Thymus (tissue), 11 donors: ENCODE results near the gene IL4. TPM values are rescaled to one million over a fixed set of nuclear protein-coding genes. Genes with fewer than 3 reads are reported as not detected.

Experiments used
- DNase-seq, 9 donors: peaks; one replicate each; pipeline ENCODE4 v3.0.0-alpha.2; 2013; ENCODE audit warnings: low spot score in 9 of 9, low read depth in 6 of 9, missing footprints in 1 of 9
- H3K27ac ChIP-seq, 2 donors: one replicate each; pipeline ENCODE4 v1.5.1; 2013; ENCODE audit warnings: control low read depth in 1 of 2, low read depth in 1 of 2, low read length in 1 of 2, mild to moderate bottlenecking in 1 of 2, moderate library complexity in 1 of 2
- H3K27me3 ChIP-seq, 2 donors: one replicate each; pipeline ENCODE4 v1.5.1; 2013; ENCODE audit warnings: low read length in 1 of 2; ENCODE audit not compliant: control insufficient read depth in 2 of 2, insufficient read depth in 1 of 2
- H3K36me3 ChIP-seq, 2 donors: one replicate each; pipeline ENCODE4 v1.5.1; 2013; ENCODE audit warnings: low read length in 1 of 2, mild to moderate bottlenecking in 1 of 2, moderate library complexity in 1 of 2; ENCODE audit not compliant: control insufficient read depth in 2 of 2, insufficient read depth in 2 of 2
- H3K4me1 ChIP-seq, 2 donors: one replicate each; pipeline ENCODE4 v1.5.1; 2013; ENCODE audit warnings: low read length in 2 of 2; ENCODE audit not compliant: control insufficient read depth in 2 of 2, insufficient read depth in 2 of 2
- H3K4me3 ChIP-seq, 2 donors: one replicate each; pipeline ENCODE4 v1.5.1; 2013; ENCODE audit warnings: low read length in 2 of 2, control low read depth in 1 of 2, mild to moderate bottlenecking in 1 of 2
- H3K9me3 ChIP-seq, 2 donors: one replicate each; pipeline ENCODE4 v1.5.1; 2013; ENCODE audit warnings: low read length in 1 of 2, mild to moderate bottlenecking in 1 of 2; ENCODE audit not compliant: control insufficient read depth in 2 of 2, insufficient read depth in 1 of 2
- WGBS: extraction: QIAGEN DNeasy Blood & Tissue Kit; methylation state at CpG from one replicate; pipeline ENCODE4 v1.1.7; 2013; 5-methylcytosine and 5-hydroxymethylcytosine counted together
- polyA plus RNA-seq: library from polyadenylated mRNA; stranded (reverse); fragments of 200-250 nt; gene quantifications from one replicate; pipeline ENCODE4 v1.2.3, GENCODE V29; 2013
- total RNA-seq: library from RNA; stranded (reverse); fragments of 120-200 nt; gene quantifications from one replicate; pipeline ENCODE4 v1.2.4, GENCODE V29; 2013
- donor health status: healthy.

The IL4 gene
- total and polyA plus RNA-seq, 2 donors = 0.59 to 4.5 TPM

DNA sequence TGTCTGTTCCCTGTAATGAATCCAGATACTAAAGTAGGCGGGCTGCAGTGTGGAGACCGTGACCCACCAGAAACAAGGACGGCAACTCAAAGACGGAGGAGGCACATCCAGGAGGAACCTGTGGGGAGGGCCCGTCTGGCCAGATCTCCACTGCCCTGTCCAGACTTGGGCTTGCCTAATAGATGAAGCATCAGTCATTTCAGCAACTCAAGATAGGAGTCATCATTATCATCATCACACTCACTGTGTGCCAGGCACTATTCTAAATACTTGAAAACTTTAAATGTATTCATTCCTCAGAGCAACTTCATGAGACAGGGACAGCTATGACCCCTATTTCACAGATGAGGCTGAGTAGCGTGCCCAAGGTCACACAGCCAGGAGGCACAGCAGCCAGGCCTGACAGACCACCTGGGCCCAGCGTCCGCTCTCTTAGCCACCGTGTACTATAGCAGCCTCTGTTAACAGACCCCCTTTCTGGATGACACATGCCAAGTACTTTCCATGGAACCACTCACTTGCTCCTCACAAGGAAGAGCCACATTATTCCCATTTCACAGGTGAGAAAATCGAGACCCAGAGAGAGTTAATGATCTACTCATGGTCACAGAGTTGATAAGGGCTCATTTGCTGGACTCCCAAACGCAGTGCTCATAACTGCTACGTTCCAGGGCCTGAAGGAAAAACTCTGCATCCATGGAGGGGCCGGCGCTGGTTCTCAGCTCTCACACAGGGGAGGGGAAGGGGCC, 4.9 kb upstream of the IL4 start:
- DNase-seq = no peak
- Histone ChIP-seq H3K36me3 (no peaks in the 10 kb centered on the region), H3K9me3 (no peaks in the 10 kb centered on the region), H3K4me3 (no peak overlapping the region), H3K27ac (no peak overlapping the region), H3K27me3 (no peaks in the 10 kb centered on the region), H3K4me1 (peaks cover 0 to 21% of the 10 kb centered on the region in 2 donors)
- 98% methylated on average over 14 of the region's 14 CpGs for WGBS

DNA sequence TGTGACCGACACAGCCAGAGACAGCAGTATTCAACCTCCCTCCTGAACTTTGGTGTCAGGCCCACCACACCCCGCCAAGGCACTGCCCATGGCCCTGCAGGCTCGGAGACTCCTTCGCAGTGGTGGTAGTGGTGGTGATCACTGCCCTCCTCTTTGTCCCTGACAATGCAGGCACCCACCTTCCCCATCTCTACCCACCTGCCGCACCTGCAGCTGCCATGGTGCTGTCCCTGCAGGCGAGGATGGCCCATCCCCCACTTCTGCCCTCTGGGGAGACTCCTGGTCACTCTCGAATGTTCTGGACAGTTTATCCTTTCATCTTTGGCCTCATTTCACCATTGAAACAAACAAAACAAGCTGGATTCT, 4.4 kb upstream of the IL4 start:
- DNase-seq = no peak
- WGBS = 95% methylated on average over 7 of the region's 7 CpGs

DNA sequence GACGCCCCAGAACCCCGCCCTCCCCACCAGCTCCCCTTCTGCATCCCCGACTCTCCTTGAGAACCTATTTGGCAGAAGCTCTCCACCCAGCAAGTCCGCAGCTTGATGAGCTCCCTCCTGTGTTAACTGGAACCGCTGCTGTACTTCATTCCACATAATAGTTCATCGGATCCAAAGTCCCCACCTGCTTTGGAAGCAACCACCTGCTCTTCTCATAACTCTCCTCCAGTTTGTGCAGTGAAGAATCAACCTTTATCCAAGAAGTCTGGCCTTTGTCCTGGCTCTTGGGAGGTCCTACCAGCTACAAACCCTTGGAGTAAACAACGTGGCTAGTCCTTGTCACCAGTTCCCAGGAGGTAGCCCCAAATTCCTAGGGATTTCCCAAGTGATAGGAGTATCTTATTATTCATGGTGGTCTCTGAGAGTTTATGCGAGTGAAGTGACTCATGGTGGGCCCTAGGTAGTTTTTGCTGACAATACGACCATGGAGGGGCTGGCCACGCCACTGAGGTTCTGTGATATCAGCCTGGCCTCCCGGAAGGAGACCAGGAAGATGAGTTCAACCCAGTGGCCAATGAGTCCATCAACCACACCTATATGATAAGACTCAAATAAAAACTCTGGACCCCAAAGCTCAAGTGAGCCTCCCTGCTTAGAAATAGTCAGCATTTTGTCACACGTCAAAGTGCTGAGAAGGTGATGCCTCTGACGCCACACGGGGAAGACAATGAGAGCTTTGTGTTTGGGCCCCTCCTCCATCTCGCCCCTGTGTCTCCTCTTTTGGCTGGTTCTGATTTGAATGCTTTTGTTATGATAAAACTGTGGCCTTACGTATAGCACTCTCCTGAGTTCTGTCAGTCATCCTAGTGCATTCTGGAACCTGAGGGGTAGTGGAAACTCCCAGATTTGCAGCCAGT, 3.6 kb upstream of the IL4 start:
- H3K27ac ChIP-seq = no peak overlapping the region
- H3K9me3 ChIP-seq = no peaks in the 10 kb centered on the region
- H3K36me3 ChIP-seq = no peaks in the 10 kb centered on the region
- H3K4me3 ChIP-seq = no peak overlapping the region
- WGBS = 98% methylated on average over 16 of the region's 16 CpGs
- no peak for DNase-seq
- H3K4me1 ChIP-seq = peaks cover 3 to 35% of the 10 kb centered on the region in 2 donors
- H3K27me3 ChIP-seq = no peaks in the 10 kb centered on the region

More for the DNA sequence above, 4.4 kb upstream of the IL4 start:
- Histone ChIP-seq H3K27ac (no peak overlapping the region), H3K27me3 (no peaks in the 10 kb centered on the region), H3K4me1 (peaks cover 0 to 27% of the 10 kb centered on the region in 2 donors), H3K4me3 (no peak overlapping the region), H3K36me3 (no peaks in the 10 kb centered on the region), H3K9me3 (no peaks in the 10 kb centered on the region)

DNA sequence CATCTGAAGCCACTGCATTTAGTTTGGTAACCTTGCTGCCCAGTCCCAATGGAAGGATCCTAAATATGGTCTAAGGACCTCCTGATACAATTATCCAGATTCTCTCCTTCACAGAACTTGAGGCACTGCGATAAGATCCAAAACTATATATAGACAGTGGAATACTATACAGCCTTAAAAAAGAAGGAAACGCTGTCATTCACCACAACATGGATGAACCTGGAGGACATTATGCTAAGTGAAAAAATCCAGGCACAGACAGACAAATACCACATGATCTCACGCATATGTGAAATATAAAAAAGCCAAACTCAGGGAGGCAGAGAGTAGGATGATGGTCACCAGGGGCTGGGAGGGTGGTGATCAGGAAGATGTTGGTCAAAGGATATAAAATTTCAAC, 2.8 kb upstream of the IL4 start:
- WGBS = 98% methylated on average over 3 of the region's 3 CpGs
- no peaks in the 10 kb centered on the region for H3K27me3 ChIP-seq
- no peak for DNase-seq

DNA sequence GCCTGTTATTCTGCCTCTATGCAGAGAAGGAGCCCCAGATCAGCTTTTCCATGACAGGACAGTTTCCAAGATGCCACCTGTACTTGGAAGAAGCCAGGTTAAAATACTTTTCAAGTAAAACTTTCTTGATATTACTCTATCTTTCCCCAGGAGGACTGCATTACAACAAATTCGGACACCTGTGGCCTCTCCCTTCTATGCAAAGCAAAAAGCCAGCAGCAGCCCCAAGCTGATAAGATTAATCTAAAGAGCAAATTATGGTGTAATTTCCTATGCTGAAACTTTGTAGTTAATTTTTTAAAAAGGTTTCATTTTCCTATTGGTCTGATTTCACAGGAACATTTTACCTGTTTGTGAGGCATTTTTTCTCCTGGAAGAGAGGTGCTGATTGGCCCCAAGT, 301 bp upstream of the IL4 start:
- 90% methylated on average over 1 of the region's 1 CpG for WGBS
- no peak for DNase-seq
- no peak overlapping the region for H3K4me3 ChIP-seq
- H3K27me3 ChIP-seq = no peaks in the 10 kb centered on the region
- no peaks in the 10 kb centered on the region for H3K9me3 ChIP-seq
- no peak overlapping the region for H3K27ac ChIP-seq
- H3K4me1 ChIP-seq = peaks cover 3 to 41% of the 10 kb centered on the region in 2 donors
- no peaks in the 10 kb centered on the region for H3K36me3 ChIP-seq

More for the DNA sequence above, 2.8 kb upstream of the IL4 start:
- H3K4me3 ChIP-seq = no peak overlapping the region
- H3K4me1 ChIP-seq = peaks cover 3 to 41% of the 10 kb centered on the region in 2 donors
- no peaks in the 10 kb centered on the region for H3K9me3 ChIP-seq
- H3K27ac ChIP-seq = no peak overlapping the region
- H3K36me3 ChIP-seq = no peaks in the 10 kb centered on the region

DNA sequence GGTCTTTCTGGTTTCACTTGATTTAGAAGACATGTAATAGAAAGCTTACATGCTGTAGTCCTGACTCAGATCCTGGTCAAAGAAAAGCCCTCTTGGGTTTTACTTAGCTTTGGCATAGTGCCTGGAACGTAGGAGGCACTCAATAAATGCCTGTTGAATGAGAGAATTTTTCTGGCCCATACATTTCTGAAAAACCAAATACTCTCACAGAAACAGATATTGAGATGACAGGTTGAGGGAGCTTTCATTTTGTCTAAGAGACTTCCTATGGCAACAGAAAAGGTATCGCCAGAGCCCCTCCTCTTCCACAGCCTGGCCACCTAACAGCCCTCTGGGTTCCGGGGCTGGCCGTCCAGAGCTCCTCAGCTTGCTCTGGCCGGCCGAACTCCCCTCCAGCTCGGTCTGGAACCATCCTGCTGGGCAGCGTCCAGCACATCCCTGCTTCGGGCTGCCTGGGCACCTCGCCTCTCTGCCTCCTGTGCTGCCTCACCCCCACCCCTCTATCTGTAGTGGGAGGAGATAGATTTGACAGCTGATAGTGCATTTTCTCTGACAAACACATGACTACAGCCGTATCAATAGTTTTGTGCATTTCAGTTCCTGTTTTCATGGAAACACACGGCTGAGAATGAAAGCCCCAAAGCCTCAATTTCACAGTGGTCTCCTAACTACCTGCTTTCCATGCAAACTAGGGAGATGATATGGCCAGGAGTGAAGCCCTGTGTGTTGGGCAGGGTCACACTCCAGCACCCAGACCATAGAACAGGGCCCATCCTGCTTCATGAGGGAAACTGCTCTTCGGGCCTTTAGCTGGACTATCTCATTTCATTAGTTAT, 1.1 kb downstream of the IL4 start:
- no peaks in the 10 kb centered on the region for H3K27me3 ChIP-seq
- H3K27ac ChIP-seq = peak overlapping the region in 1 of 2 donors; percentile 12
- peaks cover 3 to 41% of the 10 kb centered on the region in 2 donors for H3K4me1 ChIP-seq
- H3K4me3 ChIP-seq = no peak overlapping the region
- no peaks in the 10 kb centered on the region for H3K9me3 ChIP-seq
- WGBS = 95% methylated on average over 13 of the region's 13 CpGs
- DNase-seq = no peak
- peaks cover 0 to 2% of the 10 kb centered on the region in 2 donors for H3K36me3 ChIP-seq

DNA sequence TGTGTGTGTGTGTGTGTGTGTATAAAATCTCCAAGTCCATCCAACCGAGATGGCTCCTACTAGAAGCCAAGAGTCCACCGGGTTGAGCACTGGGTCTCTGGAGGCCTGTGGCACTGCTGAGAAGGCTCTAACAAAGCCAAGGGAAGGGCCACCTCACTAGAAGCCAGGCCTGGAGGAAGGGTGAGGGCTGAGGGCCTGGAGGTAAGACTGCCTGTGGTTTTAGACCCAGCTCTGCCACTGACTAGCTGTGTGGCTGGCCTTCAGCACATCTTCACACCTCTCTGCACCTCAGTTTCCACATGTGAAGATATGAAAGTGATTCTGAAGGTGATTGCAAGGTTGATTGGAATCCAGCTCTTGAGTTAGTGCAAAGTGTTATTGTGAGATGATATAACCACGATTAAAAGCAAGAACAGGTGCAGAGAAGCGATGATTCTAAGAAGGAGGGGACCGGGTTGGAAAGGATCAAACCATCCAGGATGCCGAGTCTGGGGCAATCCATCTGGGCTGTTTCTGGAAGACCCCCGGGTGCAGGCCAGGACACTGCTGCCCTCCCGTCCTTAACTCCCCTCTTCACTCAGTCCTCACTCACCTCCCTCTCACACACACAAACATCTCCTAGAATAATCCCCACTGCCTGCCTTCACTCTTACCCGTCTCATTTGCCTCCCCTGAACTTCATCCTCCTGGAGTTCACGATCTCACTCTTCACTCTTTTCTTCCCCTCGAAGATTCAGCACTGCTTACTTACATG, 2.3 kb downstream of the IL4 start:
- WGBS = 89% methylated on average over 11 of the region's 11 CpGs
- Histone ChIP-seq H3K4me3 (no peak overlapping the region), H3K27ac (no peak overlapping the region), H3K36me3 (peaks cover 0 to 2% of the 10 kb centered on the region in 2 donors), H3K4me1 (peaks cover 3 to 41% of the 10 kb centered on the region in 2 donors), H3K9me3 (no peaks in the 10 kb centered on the region), H3K27me3 (no peaks in the 10 kb centered on the region)
- no peak for DNase-seq

DNA sequence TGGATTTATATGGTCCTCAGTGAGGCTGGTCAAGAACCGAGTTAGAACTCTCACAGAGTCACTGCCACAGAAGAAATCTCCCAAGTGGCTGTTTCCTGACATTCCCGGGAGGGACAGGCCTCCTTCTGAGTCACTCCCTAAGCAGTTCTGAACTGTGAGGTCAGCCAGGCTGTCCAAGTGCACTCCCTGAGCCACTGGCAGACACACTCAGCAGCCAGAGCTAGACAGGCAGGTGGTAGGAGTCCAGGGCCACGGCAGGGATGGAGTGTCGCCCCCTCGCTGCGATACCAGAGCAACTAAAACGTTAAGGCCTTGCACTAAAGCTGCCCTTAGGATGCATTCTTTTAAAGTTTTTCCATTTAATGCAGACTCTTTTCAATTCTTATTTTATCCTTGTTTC, 3.4 kb downstream of the IL4 start:
- Histone ChIP-seq H3K27me3 (no peaks in the 10 kb centered on the region), H3K36me3 (peaks cover 0 to 2% of the 10 kb centered on the region in 2 donors), H3K27ac (no peak overlapping the region), H3K4me1 (peaks cover 3 to 41% of the 10 kb centered on the region in 2 donors), H3K9me3 (no peaks in the 10 kb centered on the region), H3K4me3 (no peak overlapping the region)
- 91% methylated on average over 7 of the region's 7 CpGs for WGBS
- no peak for DNase-seq
